ENCODE results near the gene AQP2. TPM values are rescaled to one million over a fixed set of nuclear protein-coding genes. Genes with fewer than 3 reads are reported as not detected.

AQP2 gene
- total and polyA plus RNA-seq, 2 of the 13 experiments (the other 11 are each of a cell fraction or from before 2014, with no cell fraction given): not detected

DNA sequence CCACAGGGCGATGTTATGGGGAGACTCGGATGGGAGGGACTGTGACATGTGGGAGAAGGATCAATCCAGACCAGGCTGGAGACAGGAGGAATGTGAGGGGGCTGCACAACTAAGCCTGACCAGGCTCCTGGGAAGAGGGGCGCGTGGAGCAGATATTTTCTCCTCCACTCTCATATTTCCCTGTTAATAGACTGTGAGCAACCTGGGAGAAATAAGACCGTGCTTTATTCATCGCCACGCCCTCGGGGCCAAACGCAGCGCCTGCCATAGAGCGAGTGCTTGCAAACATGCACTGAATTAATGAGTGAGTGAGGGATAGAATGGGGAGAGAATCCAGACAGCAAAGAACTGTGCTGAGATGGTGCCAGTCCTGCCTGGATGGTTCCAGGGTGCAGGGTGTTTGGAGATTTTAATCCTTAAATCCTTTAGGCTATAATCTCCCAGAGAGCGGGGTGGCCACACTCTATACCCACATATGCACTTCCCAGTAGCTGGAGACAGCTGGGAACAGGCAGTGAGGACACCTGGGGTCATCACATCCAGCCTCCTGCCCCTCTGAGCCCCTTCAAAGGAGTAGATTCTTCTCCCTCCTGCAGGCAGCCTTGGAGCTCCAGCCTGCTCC, 33.3 kb upstream of the AQP2 start:
- ChIA-PET POLR2A (interaction anchor here (0.7 kb wide), 1 partner anchor 586 kb away, joined by 3 read pairs; no protein-coding TSS in a partner anchor), CTCF (ENCODE audit: low intra/inter-chr PET ratio, low total read pairs) (no interaction called here)
- intact Hi-C loops (cut with micrococcal nuclease; ENCODE audit: unreplicated experiment): no loop called here
- no TSS peak for BruUV-seq (replicated peaks)
- Histone ChIP-seq H3K4me2 (ENCODE audit: low read depth, low read length) (no peak overlapping the region), H3K36me3 (replicated peaks in 1 of 2; ENCODE audit: control insufficient read depth in 1 of 2, insufficient read depth in 2 of 2, low read length in 2 of 2) (no peaks in the 10 kb centered on the region), H3K4me1 (ENCODE audit: insufficient read depth, low read length) (no peaks in the 10 kb centered on the region), H3K27me3 (ENCODE audit: control insufficient read depth in 1 of 2, insufficient read depth in 2 of 2, low read length in 2 of 2) (peaks cover 4 to 5% of the 10 kb centered on the region in 2 experiments; a peak in 3 of 5 replicates), H3K9me3 (ENCODE audit: low read length) (no peaks in the 10 kb centered on the region), H3K27ac (ENCODE audit: extremely low read length, insufficient read depth, low read length) (no peak overlapping the region), H2AFZ (ENCODE audit: low read length) (no peak overlapping the region), H4K20me1 (ENCODE audit: insufficient read depth, low read length) (no peaks in the 10 kb centered on the region), H3K79me2 (ENCODE audit: insufficient read depth, low read length) (no peaks in the 10 kb centered on the region), H3K9ac (ENCODE audit: insufficient read depth, low read depth, low read length) (no peak overlapping the region), H3K4me3 (replicated peaks in 1 of 3; ENCODE audit: insufficient read depth in 1 of 3, low read depth in 2 of 3, low read length in 3 of 3) (no peak overlapping the region)
- FAIRE-seq: no peak
- DNase-seq (ENCODE audit: low spot score): no peak
- in situ Hi-C loops (cut with HindIII; ENCODE audit: extremely low pct_ligation_motif_present, low pct_unique_long_range_greater_than_20kb): no loop called here
- 30% methylated on average over 12 of the region's 12 CpGs for WGBS (ENCODE audit: low lambda C conversion rate)
- no peak for ATAC-seq
- TF ChIP-seq NFKB2 (CRISPR knock-in tag; IDR thresholded peaks at IDR 0.05; ENCODE audit: borderline replicate concordance): no peak
- no peak for TF ChIP-seq IRF2 (CRISPR knock-in tag; IDR thresholded peaks at IDR 0.05)
- TF ChIP-seq MAFK (conservative IDR thresholded peaks at IDR 0.05 in 1 of 2, IDR thresholded peaks at IDR 0.05 in 1 of 2; ENCODE audit: low read length in 2 of 2): no peak
- TF ChIP-seq, protein P1, sequence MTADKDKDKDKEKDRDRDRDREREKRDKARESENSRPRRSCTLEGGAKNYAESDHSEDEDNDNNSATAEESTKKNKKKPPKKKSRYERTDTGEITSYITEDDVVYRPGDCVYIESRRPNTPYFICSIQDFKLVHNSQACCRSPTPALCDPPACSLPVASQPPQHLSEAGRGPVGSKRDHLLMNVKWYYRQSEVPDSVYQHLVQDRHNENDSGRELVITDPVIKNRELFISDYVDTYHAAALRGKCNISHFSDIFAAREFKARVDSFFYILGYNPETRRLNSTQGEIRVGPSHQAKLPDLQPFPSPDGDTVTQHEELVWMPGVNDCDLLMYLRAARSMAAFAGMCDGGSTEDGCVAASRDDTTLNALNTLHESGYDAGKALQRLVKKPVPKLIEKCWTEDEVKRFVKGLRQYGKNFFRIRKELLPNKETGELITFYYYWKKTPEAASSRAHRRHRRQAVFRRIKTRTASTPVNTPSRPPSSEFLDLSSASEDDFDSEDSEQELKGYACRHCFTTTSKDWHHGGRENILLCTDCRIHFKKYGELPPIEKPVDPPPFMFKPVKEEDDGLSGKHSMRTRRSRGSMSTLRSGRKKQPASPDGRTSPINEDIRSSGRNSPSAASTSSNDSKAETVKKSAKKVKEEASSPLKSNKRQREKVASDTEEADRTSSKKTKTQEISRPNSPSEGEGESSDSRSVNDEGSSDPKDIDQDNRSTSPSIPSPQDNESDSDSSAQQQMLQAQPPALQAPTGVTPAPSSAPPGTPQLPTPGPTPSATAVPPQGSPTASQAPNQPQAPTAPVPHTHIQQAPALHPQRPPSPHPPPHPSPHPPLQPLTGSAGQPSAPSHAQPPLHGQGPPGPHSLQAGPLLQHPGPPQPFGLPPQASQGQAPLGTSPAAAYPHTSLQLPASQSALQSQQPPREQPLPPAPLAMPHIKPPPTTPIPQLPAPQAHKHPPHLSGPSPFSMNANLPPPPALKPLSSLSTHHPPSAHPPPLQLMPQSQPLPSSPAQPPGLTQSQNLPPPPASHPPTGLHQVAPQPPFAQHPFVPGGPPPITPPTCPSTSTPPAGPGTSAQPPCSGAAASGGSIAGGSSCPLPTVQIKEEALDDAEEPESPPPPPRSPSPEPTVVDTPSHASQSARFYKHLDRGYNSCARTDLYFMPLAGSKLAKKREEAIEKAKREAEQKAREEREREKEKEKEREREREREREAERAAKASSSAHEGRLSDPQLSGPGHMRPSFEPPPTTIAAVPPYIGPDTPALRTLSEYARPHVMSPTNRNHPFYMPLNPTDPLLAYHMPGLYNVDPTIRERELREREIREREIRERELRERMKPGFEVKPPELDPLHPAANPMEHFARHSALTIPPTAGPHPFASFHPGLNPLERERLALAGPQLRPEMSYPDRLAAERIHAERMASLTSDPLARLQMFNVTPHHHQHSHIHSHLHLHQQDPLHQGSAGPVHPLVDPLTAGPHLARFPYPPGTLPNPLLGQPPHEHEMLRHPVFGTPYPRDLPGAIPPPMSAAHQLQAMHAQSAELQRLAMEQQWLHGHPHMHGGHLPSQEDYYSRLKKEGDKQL (CRISPR knock-in tag; IDR thresholded peaks at IDR 0.05; ENCODE audit: low read depth): no peak
- TF ChIP-seq ZNF639 (CRISPR knock-in tag; conservative IDR thresholded peaks at IDR 0.05): no peak
- no peak for TF ChIP-seq ZBTB33 (CRISPR knock-in tag; IDR thresholded peaks at IDR 0.05)
- no peak for TF ChIP-seq ZNF605 (CRISPR knock-in tag; IDR thresholded peaks at IDR 0.05)
- TF ChIP-seq NFE2L2 (IDR thresholded peaks at IDR 0.05; ENCODE audit: low read length): no peak
- no peak for TF ChIP-seq STAT5B (CRISPR knock-in tag; IDR thresholded peaks at IDR 0.05)

Data from HepG2 (cell line).